ENCODE data around the gene MAPK9.

MAPK9 gene

GRCh38 chr5:180330810-180331646, 39.1 kb upstream of the MAPK9 start:
- peak overlapping the region; percentile 31 for H3K4me3 ChIP-seq (ENCODE audit: low read depth, low read length)
- TF ChIP-seq, protein P1, sequence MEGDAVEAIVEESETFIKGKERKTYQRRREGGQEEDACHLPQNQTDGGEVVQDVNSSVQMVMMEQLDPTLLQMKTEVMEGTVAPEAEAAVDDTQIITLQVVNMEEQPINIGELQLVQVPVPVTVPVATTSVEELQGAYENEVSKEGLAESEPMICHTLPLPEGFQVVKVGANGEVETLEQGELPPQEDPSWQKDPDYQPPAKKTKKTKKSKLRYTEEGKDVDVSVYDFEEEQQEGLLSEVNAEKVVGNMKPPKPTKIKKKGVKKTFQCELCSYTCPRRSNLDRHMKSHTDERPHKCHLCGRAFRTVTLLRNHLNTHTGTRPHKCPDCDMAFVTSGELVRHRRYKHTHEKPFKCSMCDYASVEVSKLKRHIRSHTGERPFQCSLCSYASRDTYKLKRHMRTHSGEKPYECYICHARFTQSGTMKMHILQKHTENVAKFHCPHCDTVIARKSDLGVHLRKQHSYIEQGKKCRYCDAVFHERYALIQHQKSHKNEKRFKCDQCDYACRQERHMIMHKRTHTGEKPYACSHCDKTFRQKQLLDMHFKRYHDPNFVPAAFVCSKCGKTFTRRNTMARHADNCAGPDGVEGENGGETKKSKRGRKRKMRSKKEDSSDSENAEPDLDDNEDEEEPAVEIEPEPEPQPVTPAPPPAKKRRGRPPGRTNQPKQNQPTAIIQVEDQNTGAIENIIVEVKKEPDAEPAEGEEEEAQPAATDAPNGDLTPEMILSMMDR (IDR thresholded peaks at IDR 0.05; ENCODE audit: low read depth, low read length): no peak

DNA sequence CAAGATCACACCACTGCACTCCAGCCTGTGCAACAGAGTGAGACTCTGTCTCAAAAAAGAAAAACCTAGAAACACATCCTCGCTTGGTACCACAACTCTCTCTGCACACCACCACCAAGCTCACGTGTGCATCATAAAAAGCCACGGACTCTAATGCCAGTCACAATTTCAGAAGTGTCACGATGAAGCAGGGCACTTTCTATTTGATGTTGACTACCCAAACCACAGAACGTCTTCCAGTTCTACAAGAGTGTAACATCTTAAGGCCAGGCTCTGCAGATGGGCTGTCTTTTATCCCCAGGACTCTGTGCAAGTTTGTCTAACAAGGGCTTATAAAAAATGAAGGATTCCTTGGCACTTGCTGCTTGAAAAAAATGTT, 38.4 kb upstream of the MAPK9 start:
- TF ChIP-seq, protein P1 (IDR thresholded peaks at IDR 0.05; ENCODE audit: low read depth, low read length): no peak
- H3K4me3 ChIP-seq (ENCODE audit: low read depth, low read length): no peak overlapping the region

DNA sequence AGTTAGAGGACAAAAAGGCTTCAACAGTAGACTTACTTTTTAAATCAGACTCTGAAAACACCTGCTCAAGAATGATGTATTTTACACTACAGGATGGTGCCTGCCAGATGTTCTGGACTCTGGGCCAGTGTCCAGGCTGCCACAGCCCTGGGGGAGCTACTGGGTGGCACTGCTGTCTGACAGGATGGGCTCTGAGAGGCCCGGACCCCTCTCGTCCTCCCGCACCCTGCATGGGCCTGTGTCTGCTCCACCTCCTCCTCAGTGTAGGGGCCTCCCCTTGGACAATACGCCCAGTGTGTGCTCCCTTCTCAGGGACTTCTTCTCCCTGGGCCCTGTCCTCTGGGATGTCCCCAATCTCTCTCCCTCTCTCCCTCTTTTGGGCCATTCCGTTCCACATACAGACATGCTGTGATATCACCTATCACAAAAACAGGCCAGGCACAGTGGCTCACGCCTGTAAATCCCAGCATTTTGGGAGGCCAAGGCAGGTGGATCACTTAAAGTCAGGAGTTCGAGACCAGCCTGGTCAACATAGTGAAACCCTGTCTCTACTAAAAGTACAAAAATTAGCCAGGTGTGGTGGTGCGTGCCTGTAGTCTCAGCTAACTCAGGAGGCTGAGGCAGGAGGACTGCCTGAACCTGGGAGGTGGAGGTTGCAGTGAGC, 37.9 kb upstream of the MAPK9 start:
- no peak overlapping the region for H3K4me3 ChIP-seq (ENCODE audit: low read depth, low read length)
- TF ChIP-seq, protein P1 (IDR thresholded peaks at IDR 0.05; ENCODE audit: low read depth, low read length): no peak

- TF ChIP-seq, protein P1 (IDR thresholded peaks at IDR 0.05; ENCODE audit: low read depth, low read length): no peak
Measured at GRCh38 chr5:180329138-180329435, 37.2 kb upstream of the MAPK9 start.

GRCh38 chr5:180328296-180329137, 36.6 kb upstream of the MAPK9 start:
- H3K4me3 ChIP-seq (ENCODE audit: low read depth, low read length): no peak overlapping the region
- TF ChIP-seq, protein P1 (IDR thresholded peaks at IDR 0.05; ENCODE audit: low read depth, low read length): peak; percentile 66

More at GRCh38 chr5:180329138-180329435, 37.2 kb upstream of the MAPK9 start:
- no peak overlapping the region for H3K4me3 ChIP-seq (ENCODE audit: low read depth, low read length)

- H3K4me3 ChIP-seq (ENCODE audit: low read depth, low read length): no peak overlapping the region
- TF ChIP-seq, protein P1 (IDR thresholded peaks at IDR 0.05; ENCODE audit: low read depth, low read length): no peak
Measured at GRCh38 chr5:180326989-180327565, 35.2 kb upstream of the MAPK9 start.

Data from WI38 (cell line).